ENCODE measurements around the gene PHOSPHO1.

Gene PHOSPHO1

DNA sequence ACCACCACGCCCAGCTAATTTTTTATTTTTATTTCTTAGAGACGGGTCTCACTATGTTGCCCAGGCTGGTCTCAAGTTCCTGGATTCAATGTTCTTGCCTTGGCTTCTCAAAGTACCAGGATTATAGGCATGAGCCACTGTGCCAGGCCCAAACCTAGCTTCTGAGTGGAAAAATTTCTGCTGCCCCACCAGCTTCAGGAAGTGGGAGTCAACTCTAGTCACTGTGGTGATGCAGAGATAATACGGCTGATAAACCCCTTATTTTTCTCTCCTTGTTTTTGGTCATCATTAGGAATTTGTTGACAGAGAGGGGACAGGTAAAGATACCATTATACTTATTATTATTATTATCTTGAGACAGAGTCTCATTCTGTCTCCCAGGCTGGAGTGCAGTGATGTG is 27.8 kb upstream of the PHOSPHO1 start:
- Mint-ChIP-seq H3K27ac (no peak overlapping the region), H3K27me3 (peaks cover 12% of the 10 kb centered on the region), H3K4me1 (ENCODE audit: low read depth) (peaks cover 15% of the 10 kb centered on the region), H3K36me3 (ENCODE audit: low read depth) (no peaks in the 10 kb centered on the region), H3K4me3 (no peak overlapping the region), H3K9me3 (no peaks in the 10 kb centered on the region)
- intact Hi-C loops (cut with micrococcal nuclease): no loop called here

DNA sequence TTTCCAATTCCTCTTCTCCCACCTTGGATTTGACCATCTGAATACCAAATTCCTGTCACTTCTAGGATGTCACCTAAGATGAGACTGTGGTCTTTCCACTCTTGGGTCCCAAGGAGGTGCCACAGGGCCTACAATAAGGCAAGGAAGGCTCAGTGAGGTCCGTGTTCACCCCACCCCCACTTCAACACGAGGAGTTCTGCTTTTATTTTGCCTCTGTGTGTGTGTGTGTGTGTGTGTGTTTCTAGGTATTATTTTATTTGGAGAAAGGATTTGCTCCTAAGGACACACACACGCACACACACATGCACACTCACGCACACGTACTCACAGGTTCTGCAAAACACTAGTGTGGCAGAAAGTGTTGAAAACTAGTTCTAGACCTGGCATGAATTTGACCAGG is 24.5 kb upstream of the PHOSPHO1 start:
- Mint-ChIP-seq H3K9me3 (no peaks in the 10 kb centered on the region), H3K4me1 (ENCODE audit: low read depth) (peaks cover 17% of the 10 kb centered on the region), H3K4me3 (no peak overlapping the region), H3K36me3 (ENCODE audit: low read depth) (no peaks in the 10 kb centered on the region), H3K27ac (no peak overlapping the region), H3K27me3 (peaks cover 5% of the 10 kb centered on the region)
- intact Hi-C loops (cut with micrococcal nuclease): no loop called here

DNA sequence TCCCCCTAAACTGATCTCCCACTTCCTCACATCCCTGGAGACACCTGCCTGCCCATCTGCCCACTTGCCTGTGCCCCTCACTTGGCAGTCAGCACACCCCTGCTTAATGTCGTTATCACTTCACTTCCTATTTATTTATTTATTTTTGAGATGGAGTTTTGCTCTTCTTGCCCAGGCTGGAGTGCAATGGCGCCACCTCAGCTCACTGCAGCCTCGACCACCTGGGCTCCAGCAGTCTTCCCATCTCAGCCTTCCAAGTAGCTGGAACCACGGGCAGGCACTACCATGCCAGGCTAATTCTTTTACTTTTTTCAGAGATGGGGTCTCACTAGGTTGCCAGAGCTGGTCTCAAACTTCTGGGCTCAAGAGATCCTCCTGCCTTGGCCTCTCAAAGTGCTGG is 23.5 kb upstream of the PHOSPHO1 start:
- no peak overlapping the region for H3K27ac Mint-ChIP-seq
- peaks cover 5% of the 10 kb centered on the region for H3K27me3 Mint-ChIP-seq
- no peak overlapping the region for H3K4me3 Mint-ChIP-seq
- H3K9me3 Mint-ChIP-seq: no peaks in the 10 kb centered on the region
- peaks cover 17% of the 10 kb centered on the region for H3K4me1 Mint-ChIP-seq (ENCODE audit: low read depth)
- H3K36me3 Mint-ChIP-seq (ENCODE audit: low read depth): no peaks in the 10 kb centered on the region
- intact Hi-C loops (cut with micrococcal nuclease): no loop called here

DNA sequence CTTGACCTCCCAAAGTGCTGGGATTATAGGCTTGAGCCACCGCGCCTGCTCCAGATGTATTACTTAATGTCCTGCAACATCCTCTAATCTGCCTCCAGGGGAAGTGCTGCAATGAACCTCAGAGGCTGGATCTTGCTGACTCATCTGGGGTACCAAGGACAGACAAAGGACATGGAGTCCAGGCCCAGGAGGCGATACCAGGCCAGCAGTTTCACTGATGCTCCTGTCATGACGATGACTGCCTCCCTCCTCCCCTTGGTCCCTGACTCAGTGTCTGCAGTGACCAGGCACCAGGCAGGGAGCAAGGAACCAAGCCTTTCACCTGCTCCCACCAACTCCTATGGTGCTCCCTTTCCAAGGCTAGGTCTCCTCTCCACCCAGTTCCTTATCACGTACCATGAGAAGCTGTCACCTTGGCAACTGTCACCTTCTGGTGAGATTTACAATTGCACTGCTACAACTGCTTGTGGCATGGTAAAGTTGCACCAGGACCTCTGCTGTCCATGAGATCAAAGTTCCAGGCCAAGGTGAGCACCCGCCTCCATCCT is 21.6 kb upstream of the PHOSPHO1 start:
- Mint-ChIP-seq H3K4me1 (ENCODE audit: low read depth) (peaks cover 25% of the 10 kb centered on the region), H3K36me3 (ENCODE audit: low read depth) (no peaks in the 10 kb centered on the region), H3K9me3 (no peaks in the 10 kb centered on the region), H3K4me3 (no peak overlapping the region), H3K27me3 (peaks cover 9% of the 10 kb centered on the region), H3K27ac (no peak overlapping the region)
- intact Hi-C loops (cut with micrococcal nuclease): no loop called here

DNA sequence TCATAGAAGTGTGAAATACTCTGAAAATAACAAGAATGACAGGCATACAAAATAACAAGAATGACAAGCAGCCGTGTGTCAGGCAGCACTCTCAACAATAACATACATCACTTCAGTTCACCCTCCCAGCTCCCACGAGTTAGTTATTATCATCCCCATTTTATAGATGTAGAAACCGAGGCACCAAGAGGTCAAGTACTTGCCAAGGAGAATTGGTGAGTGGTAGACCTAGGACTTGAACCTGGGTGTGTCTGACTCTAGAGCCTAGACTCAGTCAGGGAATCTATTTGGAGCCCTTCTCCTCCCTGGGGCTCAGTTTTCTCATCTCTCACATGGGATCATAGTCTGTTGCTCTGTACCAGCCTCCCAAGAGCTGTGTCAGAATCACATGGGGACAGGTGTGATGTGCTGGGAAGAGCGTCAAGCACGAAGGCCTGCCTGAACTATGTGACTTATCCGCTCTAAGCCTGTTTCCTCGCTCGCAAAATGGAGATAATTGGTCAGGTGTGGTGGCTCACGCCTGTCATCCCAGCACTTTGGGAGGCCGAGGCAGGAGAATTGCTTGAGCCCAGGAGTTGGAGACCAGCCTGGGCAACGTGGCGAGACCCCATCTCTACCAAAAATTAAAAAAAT is 19.4 kb upstream of the PHOSPHO1 start:
- intact Hi-C loops (cut with micrococcal nuclease): no loop called here
- Mint-ChIP-seq H3K4me3 (no peak overlapping the region), H3K4me1 (ENCODE audit: low read depth) (peaks cover 20% of the 10 kb centered on the region), H3K9me3 (no peaks in the 10 kb centered on the region), H3K27me3 (peaks cover 11% of the 10 kb centered on the region), H3K27ac (no peak overlapping the region), H3K36me3 (ENCODE audit: low read depth) (no peaks in the 10 kb centered on the region)

DNA sequence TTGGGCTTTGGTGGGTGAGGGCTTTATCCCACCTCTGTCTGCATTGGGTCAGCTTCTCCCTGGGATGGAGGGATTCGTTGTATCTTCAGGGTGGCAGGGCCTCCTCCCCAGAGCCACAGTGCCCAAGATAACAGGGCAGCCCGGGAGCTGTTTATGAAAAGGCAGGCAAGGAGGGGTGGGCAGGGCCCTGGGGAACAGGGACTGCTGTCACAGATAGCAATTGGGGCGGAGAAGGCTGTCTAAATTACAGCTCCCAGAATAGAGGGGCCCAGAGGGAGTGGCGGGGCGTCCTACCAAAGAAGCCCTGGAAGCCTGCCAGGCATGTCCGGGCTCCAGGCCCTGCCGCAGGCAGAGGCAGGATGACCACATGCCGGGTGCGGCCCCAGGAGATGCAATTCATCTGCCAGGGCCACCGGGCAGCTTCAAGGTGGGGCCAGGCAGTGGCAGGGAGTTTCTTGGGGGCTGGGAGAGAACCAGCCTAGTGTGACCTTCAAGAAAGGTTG is 18.8 kb upstream of the PHOSPHO1 start:
- no peaks in the 10 kb centered on the region for H3K9me3 Mint-ChIP-seq
- no peak overlapping the region for H3K27ac Mint-ChIP-seq
- H3K36me3 Mint-ChIP-seq (ENCODE audit: low read depth): no peaks in the 10 kb centered on the region
- peaks cover 12% of the 10 kb centered on the region for H3K27me3 Mint-ChIP-seq
- peaks cover 20% of the 10 kb centered on the region for H3K4me1 Mint-ChIP-seq (ENCODE audit: low read depth)
- intact Hi-C loops (cut with micrococcal nuclease): no loop called here
- no peak overlapping the region for H3K4me3 Mint-ChIP-seq

DNA sequence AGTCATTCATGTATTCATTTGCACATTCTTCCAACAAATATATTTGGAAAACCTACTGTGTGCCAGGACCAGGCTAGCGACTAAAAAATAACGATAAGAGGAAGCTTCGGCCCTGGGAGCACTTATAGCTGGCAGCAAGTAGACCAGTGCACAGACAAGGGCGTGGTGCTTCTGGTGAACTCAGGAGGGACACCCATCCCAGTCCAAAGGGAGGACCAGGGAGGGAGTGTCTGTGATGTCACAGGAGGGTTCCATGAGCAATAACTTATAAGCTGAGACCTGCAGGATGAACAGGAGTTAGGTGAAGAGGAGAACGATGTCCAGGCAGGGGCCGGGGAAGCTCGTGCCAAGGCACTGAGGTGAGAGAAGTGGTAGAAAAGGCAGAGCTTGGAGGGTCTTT is 17.4 kb upstream of the PHOSPHO1 start:
- Mint-ChIP-seq H3K4me1 (ENCODE audit: low read depth) (peaks cover 18% of the 10 kb centered on the region), H3K27me3 (peaks cover 12% of the 10 kb centered on the region), H3K4me3 (no peak overlapping the region), H3K36me3 (ENCODE audit: low read depth) (no peaks in the 10 kb centered on the region), H3K9me3 (no peaks in the 10 kb centered on the region), H3K27ac (no peak overlapping the region)
- intact Hi-C loops (cut with micrococcal nuclease): no loop called here

DNA sequence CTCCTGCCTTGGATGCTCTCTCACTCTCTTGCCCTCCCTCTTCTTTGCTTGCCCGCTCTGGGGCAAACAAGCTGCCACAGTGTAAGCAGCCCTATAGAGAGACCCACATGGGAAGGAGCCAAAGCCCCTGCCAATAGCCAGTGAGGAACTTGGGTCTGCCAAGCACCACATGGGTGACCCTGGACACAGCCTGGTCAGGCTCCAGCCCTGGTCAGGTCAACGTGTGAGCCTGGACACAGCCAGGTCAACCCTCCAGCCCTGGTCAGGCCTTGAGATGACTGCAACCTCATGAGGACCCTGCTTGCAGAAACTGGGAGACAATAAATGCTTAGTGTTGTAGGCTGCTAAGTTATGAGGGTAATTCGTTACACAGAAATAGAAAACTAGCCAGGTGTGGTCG is 14.3 kb upstream of the PHOSPHO1 start:
- Mint-ChIP-seq H3K9me3 (no peaks in the 10 kb centered on the region), H3K4me1 (ENCODE audit: low read depth) (peaks cover 15% of the 10 kb centered on the region), H3K27me3 (peaks cover 14% of the 10 kb centered on the region), H3K27ac (no peak overlapping the region), H3K4me3 (no peak overlapping the region), H3K36me3 (ENCODE audit: low read depth) (no peaks in the 10 kb centered on the region)
- intact Hi-C loops (cut with micrococcal nuclease): no loop called here

DNA sequence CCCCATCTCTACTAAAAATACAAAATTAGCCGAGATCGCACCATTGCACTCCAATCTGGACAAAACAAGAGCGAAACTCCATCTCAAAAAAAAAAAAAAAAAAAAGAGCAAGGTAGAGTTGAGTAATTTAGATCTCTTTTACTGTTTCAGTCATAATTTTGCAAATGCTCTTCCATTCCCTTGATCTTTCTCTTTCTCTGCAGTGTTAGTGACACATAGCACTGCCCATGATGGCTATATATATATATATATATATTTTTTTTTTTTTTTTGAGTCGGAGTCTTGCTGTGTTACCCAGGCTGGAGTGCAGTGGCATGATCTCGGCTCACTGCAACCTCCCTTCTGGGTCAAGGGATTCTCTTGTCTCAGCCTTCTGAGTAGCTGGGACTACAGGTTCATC is 12.2 kb upstream of the PHOSPHO1 start:
- Mint-ChIP-seq H3K4me3 (no peak overlapping the region), H3K36me3 (ENCODE audit: low read depth) (no peaks in the 10 kb centered on the region), H3K27ac (no peak overlapping the region), H3K4me1 (ENCODE audit: low read depth) (peaks cover 10% of the 10 kb centered on the region), H3K9me3 (no peaks in the 10 kb centered on the region), H3K27me3 (peaks cover 12% of the 10 kb centered on the region)
- intact Hi-C loops (cut with micrococcal nuclease): no loop called here

DNA sequence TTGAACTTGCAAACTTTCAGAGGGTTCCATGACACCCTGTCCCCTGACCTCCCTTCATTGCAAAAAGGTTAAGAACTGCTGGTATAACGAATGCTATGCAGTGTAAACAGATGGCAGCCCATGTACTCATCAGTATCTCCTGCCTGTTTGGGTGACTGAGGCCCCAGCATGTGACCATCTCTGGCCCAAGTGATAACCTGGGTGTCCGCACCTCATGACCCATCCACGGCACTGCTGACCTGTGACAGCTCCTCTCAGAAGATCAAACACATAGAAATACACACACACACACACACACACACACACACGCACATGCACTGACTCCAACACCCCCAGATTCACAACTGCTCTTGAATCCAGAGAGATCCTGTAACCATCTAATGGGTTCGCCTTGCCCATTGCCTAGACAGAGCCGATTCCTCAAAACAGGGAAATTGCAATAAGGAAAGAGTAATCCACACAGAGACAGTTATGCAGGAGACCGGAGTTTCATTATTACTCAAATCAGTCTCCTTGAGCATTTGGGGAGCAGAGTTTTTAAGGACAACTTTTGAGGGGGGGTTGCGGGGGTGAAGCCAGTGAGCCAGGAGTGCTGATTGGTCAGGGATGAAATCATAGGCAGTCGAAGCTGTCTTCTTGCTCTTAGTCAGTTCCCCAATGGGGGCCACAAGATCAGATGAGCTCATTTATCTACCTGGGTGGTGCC is 11.3 kb upstream of the PHOSPHO1 start:
- Mint-ChIP-seq H3K9me3 (no peaks in the 10 kb centered on the region), H3K4me3 (no peak overlapping the region), H3K4me1 (ENCODE audit: low read depth) (peaks cover 11% of the 10 kb centered on the region), H3K27me3 (peaks cover 8% of the 10 kb centered on the region), H3K36me3 (ENCODE audit: low read depth) (no peaks in the 10 kb centered on the region), H3K27ac (no peak overlapping the region)
- intact Hi-C loops (cut with micrococcal nuclease): no loop called here

DNA sequence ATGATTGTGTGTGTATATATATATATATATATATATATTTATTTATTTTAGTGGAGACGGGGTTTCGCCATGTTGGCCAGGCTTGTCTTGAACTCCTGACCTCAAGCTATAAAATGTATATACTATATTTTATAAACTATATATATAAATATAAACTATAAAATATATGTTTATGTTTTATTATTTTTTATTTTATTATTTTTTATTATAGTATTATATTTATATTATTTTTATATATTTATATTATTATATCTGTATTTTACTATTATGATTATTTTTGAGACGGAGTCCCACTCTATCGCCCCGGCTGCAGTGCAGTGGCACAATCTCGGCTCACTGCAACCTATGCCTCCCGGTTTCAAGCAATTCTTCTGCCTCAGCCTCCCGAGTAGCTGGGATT is 10.5 kb upstream of the PHOSPHO1 start:
- no peak overlapping the region for H3K4me3 Mint-ChIP-seq
- H3K9me3 Mint-ChIP-seq: no peaks in the 10 kb centered on the region
- intact Hi-C loops (cut with micrococcal nuclease): no loop called here
- H3K4me1 Mint-ChIP-seq (ENCODE audit: low read depth): peaks cover 13% of the 10 kb centered on the region
- peaks cover 10% of the 10 kb centered on the region for H3K27me3 Mint-ChIP-seq
- H3K36me3 Mint-ChIP-seq (ENCODE audit: low read depth): no peaks in the 10 kb centered on the region
- no peak overlapping the region for H3K27ac Mint-ChIP-seq

DNA sequence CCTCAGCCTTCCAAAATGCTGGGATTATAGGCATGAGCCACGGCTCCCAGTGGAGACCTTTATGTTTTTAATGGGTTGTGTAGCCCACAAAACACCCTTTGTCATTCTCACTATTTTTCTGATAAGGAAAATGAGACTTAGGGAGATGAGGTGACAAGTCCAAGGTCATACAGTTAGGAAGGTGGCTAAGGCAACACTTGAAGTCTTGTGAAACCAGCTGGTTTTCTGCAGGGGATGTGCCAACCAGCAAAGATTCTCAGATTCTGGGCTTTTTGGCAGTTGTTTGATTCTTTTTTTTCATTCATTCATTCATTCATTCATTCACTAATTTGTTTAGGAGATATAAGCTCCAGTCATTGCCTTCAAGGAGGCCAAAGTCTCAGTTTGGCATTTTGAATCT is 10.0 kb upstream of the PHOSPHO1 start:
- Mint-ChIP-seq H3K36me3 (ENCODE audit: low read depth) (no peaks in the 10 kb centered on the region), H3K4me1 (ENCODE audit: low read depth) (peaks cover 17% of the 10 kb centered on the region), H3K27ac (no peak overlapping the region), H3K4me3 (no peak overlapping the region), H3K9me3 (no peaks in the 10 kb centered on the region), H3K27me3 (peaks cover 10% of the 10 kb centered on the region)
- intact Hi-C loops (cut with micrococcal nuclease): no loop called here

DNA sequence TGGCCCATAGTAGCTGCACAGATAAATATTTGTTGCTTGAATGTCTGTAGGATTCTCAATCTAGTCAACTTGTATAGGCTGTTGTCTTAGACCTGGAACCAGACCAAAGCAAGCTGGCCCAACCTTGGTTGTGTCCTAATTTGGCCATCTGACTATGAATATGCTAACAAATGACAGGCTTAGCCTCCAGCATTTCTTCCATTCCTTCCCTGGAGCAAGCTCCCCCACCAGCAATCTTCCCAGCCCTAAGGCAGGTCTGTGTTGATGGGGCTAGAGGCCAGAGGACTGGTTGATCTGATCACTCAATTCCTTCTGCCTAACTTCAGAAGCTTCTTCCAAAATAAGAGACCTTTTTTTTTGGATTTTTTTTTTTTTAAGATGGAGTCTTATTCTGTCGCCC is 9.4 kb upstream of the PHOSPHO1 start:
- intact Hi-C loops (cut with micrococcal nuclease): no loop called here
- H3K27ac Mint-ChIP-seq: no peak overlapping the region

DNA sequence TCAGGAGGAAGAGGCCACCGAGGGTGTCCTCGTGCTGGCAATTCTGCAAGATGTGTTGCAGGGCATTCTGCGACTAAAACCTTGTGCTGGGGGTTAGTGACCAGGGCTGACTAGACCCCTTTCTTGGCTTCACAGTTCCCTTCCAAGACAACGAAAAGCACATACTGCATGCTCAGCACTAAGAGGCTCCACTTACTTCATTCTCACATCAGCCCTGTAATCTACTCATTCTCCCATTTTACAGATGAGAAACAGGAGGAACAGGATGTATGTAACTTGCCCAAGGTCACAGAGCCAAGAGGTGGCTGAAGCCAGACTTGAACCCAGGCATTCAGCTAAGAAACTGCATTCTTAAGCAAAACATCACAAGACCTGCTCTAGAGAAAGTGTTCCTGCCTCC is 5.3 kb upstream of the PHOSPHO1 start:
- H3K27me3 Mint-ChIP-seq: peaks cover 17% of the 10 kb centered on the region

More for the DNA sequence above, 9.4 kb upstream of the PHOSPHO1 start:
- H3K4me3 Mint-ChIP-seq: no peak overlapping the region
- H3K9me3 Mint-ChIP-seq: no peaks in the 10 kb centered on the region
- no peaks in the 10 kb centered on the region for H3K36me3 Mint-ChIP-seq (ENCODE audit: low read depth)
- H3K4me1 Mint-ChIP-seq (ENCODE audit: low read depth): peaks cover 24% of the 10 kb centered on the region
- H3K27me3 Mint-ChIP-seq: peaks cover 5% of the 10 kb centered on the region

More for the DNA sequence above, 5.3 kb upstream of the PHOSPHO1 start:
- intact Hi-C loops (cut with micrococcal nuclease): no loop called here
- no peaks in the 10 kb centered on the region for H3K9me3 Mint-ChIP-seq
- peaks cover 27% of the 10 kb centered on the region for H3K4me1 Mint-ChIP-seq (ENCODE audit: low read depth)
- H3K36me3 Mint-ChIP-seq (ENCODE audit: low read depth): no peaks in the 10 kb centered on the region
- H3K4me3 Mint-ChIP-seq: no peak overlapping the region
- H3K27ac Mint-ChIP-seq: peak overlapping the region; percentile 32

All from dendritic cell treated with granulocyte-macrophage colony-stimulating factor and Interleukin-4, amounts not matched to agents 40 ng/mL and 50 ng/mL, for 4 days (primary cell).